ENCODE data around the gene LRRC23.

DNA sequence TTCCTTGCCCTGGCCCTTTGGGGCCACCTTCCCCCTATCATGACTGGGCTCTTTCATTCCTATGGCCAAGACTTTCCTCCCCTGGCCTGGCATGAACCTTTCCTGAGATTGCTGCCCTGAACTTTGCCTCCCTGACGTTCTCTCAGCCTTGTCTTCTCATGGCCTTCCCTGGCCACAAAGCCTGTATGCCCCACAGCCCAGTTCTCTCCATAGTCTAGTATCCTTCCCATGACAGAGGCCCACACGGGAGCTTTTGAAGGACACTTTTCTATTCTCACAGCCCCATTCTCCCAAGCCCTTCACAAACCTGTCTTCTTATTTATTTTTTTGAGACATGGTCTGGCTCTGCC is 34.5 kb downstream of the LRRC23 start:
- TF ChIP-seq CTCF (IDR thresholded peaks at IDR 0.05) (no peak), POLR2AphosphoS5 (IDR thresholded peaks at IDR 0.05) (peak in 1 of 2 donors; percentile 67), POLR2A (IDR thresholded peaks at IDR 0.05; ENCODE audit: low read depth) (no peak), EP300 (IDR thresholded peaks at IDR 0.05) (no peak)
